CD8-positive, alpha-beta memory T cell (primary cell): ENCODE data around the gene KLHDC7B. TPM values are rescaled to one million over a fixed set of nuclear protein-coding genes. Genes with fewer than 3 reads are reported as not detected.
A peak's percentile ranks its signal among the peaks of the same experiment; 100 is the strongest.

Experiments used
- CTCF ChIA-PET: fragments of 350-600 bp; sonication (Branson Sonifier 250); formaldehyde crosslinking; loops from one replicate; lab custom pipeline; 2021; ENCODE audit warnings: antibody characterized with exemption; lab: Charles Lee
- POLR2A ChIA-PET: fragments of 350-600 bp; sonication (Branson Sonifier 250); formaldehyde crosslinking; loops from one replicate; lab custom pipeline; 2021; ENCODE audit warnings: antibody characterized with exemption; lab: Charles Lee
- DNase-seq, 5 donors: peaks; one replicate each; pipeline versions ENCODE4 v3.0.0 to v3.0.0-alpha.2; 2020 to 2022; ENCODE audit warnings: mixed read lengths in 1 of 5
- H3K27ac ChIP-seq: one replicate; pipeline ENCODE4 v1.7.0; 2013; ENCODE audit warnings: low read depth, mild to moderate bottlenecking, low read length, moderate library complexity
- H3K27me3 ChIP-seq: 2 replicates; pipeline ENCODE4 v1.7.0; 2013; ENCODE audit warnings: low read length, mild to moderate bottlenecking; ENCODE audit not compliant: insufficient read depth, poor library complexity, severe bottlenecking
- H3K36me3 ChIP-seq: 2 replicates; pipeline ENCODE4 v1.7.0; 2013; ENCODE audit warnings: mild to moderate bottlenecking, low read length, moderate library complexity; ENCODE audit not compliant: insufficient read depth
- H3K4me1 ChIP-seq: 2 replicates; pipeline ENCODE4 v1.7.0; 2013; ENCODE audit warnings: mild to moderate bottlenecking, low read length, moderate library complexity; ENCODE audit not compliant: insufficient read depth
- H3K4me3 ChIP-seq: 2 replicates; pipeline ENCODE4 v1.7.0; 2013; ENCODE audit warnings: mild to moderate bottlenecking, low read length
- H3K9me3 ChIP-seq: 2 replicates; pipeline ENCODE4 v1.7.0; 2013; ENCODE audit warnings: mild to moderate bottlenecking, low read length
- H3K27ac Mint-ChIP-seq, 8 donors: one replicate each; pipeline ENCODE4 v1.8.0; 2020 to 2021; ENCODE audit warnings: mixed read lengths in 8 of 8, mild to moderate bottlenecking in 6 of 8, inconsistent platforms in 3 of 8, moderate library complexity in 3 of 8
- H3K27me3 Mint-ChIP-seq, 2 donors: one replicate each; pipeline ENCODE4 v1.8.0; 2020 to 2021; ENCODE audit warnings: mixed read lengths in 2 of 2, mild to moderate bottlenecking in 1 of 2, moderate library complexity in 1 of 2
- H3K36me3 Mint-ChIP-seq, 3 donors: one replicate each; pipeline ENCODE4 v1.8.0; 2020 to 2021; ENCODE audit warnings: mixed read lengths in 3 of 3, inconsistent platforms in 1 of 3, mild to moderate bottlenecking in 1 of 3
- H3K4me1 Mint-ChIP-seq, 3 donors: one replicate each; pipeline ENCODE4 v1.8.0; 2020 to 2021; ENCODE audit warnings: mixed read lengths in 3 of 3, inconsistent platforms in 1 of 3, mild to moderate bottlenecking in 1 of 3
- H3K4me3 Mint-ChIP-seq, 7 donors: one replicate each; pipeline ENCODE4 v1.8.0; 2020 to 2021; ENCODE audit warnings: mixed read lengths in 7 of 7, mild to moderate bottlenecking in 6 of 7, moderate library complexity in 4 of 7, inconsistent platforms in 2 of 7
- H3K9me3 Mint-ChIP-seq, 5 donors: one replicate each; pipeline ENCODE4 v1.8.0; 2020 to 2022; ENCODE audit warnings: mixed read lengths in 5 of 5, mild to moderate bottlenecking in 3 of 5, moderate library complexity in 2 of 5, inconsistent platforms in 1 of 5
- polyA plus RNA-seq: library from polyadenylated mRNA; unstranded; fragments of 300-500 nt; fragmentation: Illumina TruSeq; gene quantifications from one replicate; pipeline ENCODE4 v1.2.3, GENCODE V29; 2021
- total RNA-seq, 2 experiments: library from RNA; stranded (reverse); gene quantifications; one replicate each; pipeline ENCODE4 v1.2.3, GENCODE V29; 2021

Gene KLHDC7B
- total and polyA plus RNA-seq, 3 experiments from 2014 or later: 5.1 to 8.1 (median 6.2) TPM

GRCh38 chr22:50546326-50547262 lies 895 bp downstream of the KLHDC7B start:
- Mint-ChIP-seq H3K36me3 (peaks cover 0 to 2% (median 0%) of the 10 kb centered on the region in 3 donors), H3K27me3 (no peaks in the 10 kb centered on the region), H3K4me1 (peaks cover 36 to 58% (median 43%) of the 10 kb centered on the region in 3 donors), H3K4me3 (peak overlapping the region in 5 of 7 donors; percentile 19 to 85 (median 51)), H3K9me3 (no peaks in the 10 kb centered on the region), H3K27ac (peak overlapping the region in 5 of 8 donors; percentile 10 to 99 (median 82))
- Histone ChIP-seq H3K9me3 (no peaks in the 10 kb centered on the region), H3K36me3 (no peaks in the 10 kb centered on the region), H3K27me3 (no peaks in the 10 kb centered on the region), H3K4me1 (peaks cover 53% of the 10 kb centered on the region), H3K4me3 (no peak overlapping the region), H3K27ac (no peak overlapping the region)
- ChIA-PET POLR2A (interaction anchor here (0.6 to 2.4 kb wide), 6 partner anchors 7 to 74 kb away, joined by 3 to 36 read pairs (median 15); partner anchors contain the start of genes LMF2, NCAPH2 and SCO2), CTCF (interaction anchor here (1.3 to 5.8 kb wide), 7 partner anchors 9 to 52 kb away, joined by 3 to 86 read pairs (median 11); partner anchors contain the start of genes SCO2, SYCE3 and TYMP)
- peak in 1 of 5 donors; percentile 45 for DNase-seq

DNA sequence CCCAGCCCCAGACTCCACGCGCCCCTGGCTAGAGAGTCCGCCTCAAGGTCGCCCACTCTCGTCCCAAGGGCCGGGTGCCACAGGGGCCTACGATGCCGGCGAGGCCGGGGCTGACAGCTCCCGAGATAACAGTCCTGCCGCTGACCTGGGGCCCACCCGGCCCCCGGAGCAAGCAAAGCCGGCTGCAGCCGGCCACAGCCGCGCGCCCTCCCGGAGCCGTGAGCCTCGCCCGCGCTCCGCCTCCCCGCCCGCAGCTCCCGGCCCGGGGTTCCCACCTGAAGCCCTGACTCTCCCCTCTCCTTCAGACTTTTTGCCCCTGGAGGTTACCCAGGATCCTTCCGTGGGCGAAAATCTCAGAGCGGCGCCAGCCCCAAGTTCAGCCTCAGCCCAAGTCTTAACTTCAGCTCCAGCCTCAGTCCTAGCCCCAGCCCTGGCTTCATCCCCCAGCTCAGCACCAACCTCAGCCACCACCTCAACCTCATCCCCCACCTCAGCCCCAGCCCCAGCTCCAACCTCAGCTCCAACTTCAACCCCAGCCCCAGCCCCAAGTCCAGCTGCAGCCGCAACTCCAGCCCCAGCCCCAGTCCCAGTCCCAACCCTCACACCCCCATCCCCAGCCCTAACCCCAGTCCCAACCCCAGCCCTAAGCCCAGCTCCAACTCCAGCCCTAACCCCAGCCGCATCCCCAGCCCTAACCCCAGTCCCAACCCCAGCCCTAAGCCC lies 1.7 kb downstream of the KLHDC7B start:
- H3K4me1 Mint-ChIP-seq: peaks cover 35 to 58% (median 41%) of the 10 kb centered on the region in 3 donors
- H3K4me3 Mint-ChIP-seq: peak overlapping the region in 5 of 7 donors; percentile 9 to 38 (median 29)
- POLR2A ChIA-PET: interaction anchor here (1.8 to 2.4 kb wide), 6 partner anchors 8 to 73 kb away, joined by 8 to 36 read pairs (median 15); partner anchors contain the start of genes CHKB, LMF2, NCAPH2 and SCO2

DNA sequence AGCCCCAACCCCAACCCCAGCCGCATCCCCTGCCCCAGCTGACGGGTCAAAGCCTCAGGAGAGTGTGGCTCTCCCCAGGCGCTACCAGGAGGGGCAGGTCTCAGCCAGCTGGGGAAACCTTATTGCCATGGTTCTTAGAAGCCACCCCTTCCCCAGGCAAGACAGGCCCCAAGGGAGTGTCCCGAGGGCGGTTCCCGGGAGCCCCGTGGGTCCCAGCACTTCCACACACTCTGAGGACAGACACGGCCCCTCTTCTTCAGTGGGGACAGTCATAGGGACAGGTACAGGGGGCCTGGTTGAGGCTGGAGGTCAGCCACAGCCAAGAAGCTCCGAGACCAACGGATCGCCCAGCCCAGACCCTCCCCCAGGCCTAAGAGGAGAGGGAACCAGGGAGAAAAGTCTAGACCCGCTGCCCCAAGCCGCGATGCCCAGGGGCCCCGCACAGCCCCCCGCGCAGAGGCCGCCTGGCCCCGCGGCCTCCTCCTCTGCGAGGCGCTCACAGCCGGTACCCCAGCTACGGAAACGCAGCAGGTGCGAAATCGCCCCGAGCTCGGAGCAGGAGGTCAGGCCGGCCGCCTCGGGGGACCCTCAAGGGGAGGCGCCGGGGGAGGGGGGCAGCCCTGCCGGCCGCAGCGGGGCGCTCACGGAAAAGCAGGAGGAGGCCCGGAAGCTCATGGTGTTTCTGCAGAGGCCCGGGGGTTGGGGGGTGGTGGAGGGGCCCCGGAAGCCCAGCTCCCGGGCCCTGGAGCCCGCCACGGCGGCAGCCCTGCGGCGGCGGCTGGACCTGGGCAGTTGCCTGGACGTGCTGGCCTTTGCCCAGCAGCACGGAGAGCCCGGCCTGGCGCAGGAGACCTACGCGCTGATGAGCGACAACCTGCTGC lies 2.6 kb downstream of the KLHDC7B start:
- ChIA-PET CTCF (interaction anchor here (0.6 to 5.8 kb wide), 15 partner anchors 11 to 78 kb away, joined by 3 to 86 read pairs (median 4); partner anchors contain the start of genes CPT1B, LMF2, NCAPH2 and SCO2), POLR2A (interaction anchor here (0.6 to 2.4 kb wide), 12 partner anchors 9 to 357 kb away, joined by 3 to 36 read pairs (median 8); partner anchors contain the start of genes CHKB, HDAC10, LMF2 and NCAPH2)
- Mint-ChIP-seq H3K9me3 (no peaks in the 10 kb centered on the region), H3K4me3 (peak overlapping the region; percentile 57 to 79 (median 67)), H3K4me1 (peaks cover 33 to 58% (median 38%) of the 10 kb centered on the region in 3 donors), H3K27me3 (no peaks in the 10 kb centered on the region), H3K27ac (peak overlapping the region; percentile 68 to 88 (median 82)), H3K36me3 (peaks cover 0 to 2% (median 0%) of the 10 kb centered on the region in 3 donors)
- H3K9me3 ChIP-seq: no peaks in the 10 kb centered on the region
- peak; percentile 51 to 80 (median 61) for DNase-seq
- no peaks in the 10 kb centered on the region for H3K36me3 ChIP-seq
- peak overlapping the region; percentile 54 for H3K27ac ChIP-seq
- H3K27me3 ChIP-seq: no peaks in the 10 kb centered on the region
- peak overlapping the region; percentile 60 for H3K4me3 ChIP-seq
- H3K4me1 ChIP-seq: peaks cover 53% of the 10 kb centered on the region

More for the DNA sequence above, 1.7 kb downstream of the KLHDC7B start:
- Histone ChIP-seq H3K4me3 (no peak overlapping the region), H3K4me1 (peaks cover 53% of the 10 kb centered on the region), H3K27me3 (no peaks in the 10 kb centered on the region), H3K9me3 (no peaks in the 10 kb centered on the region), H3K36me3 (no peaks in the 10 kb centered on the region), H3K27ac (no peak overlapping the region)
- H3K36me3 Mint-ChIP-seq: peaks cover 0 to 2% (median 0%) of the 10 kb centered on the region in 3 donors
- H3K9me3 Mint-ChIP-seq: no peaks in the 10 kb centered on the region
- H3K27ac Mint-ChIP-seq: peak overlapping the region in 5 of 8 donors; percentile 17 to 81 (median 57)
- CTCF ChIA-PET: interaction anchor here (0.6 to 5.8 kb wide), 12 partner anchors 10 to 77 kb away, joined by 3 to 86 read pairs (median 5); partner anchors contain the start of genes SCO2, SYCE3 and TYMP
- H3K27me3 Mint-ChIP-seq: no peaks in the 10 kb centered on the region
- peak in 1 of 5 donors; percentile 50 for DNase-seq

- no peaks in the 10 kb centered on the region for H3K27me3 ChIP-seq
- Mint-ChIP-seq H3K27ac (peak overlapping the region; percentile 23 to 86 (median 77)), H3K36me3 (peaks cover 0 to 2% (median 0%) of the 10 kb centered on the region in 3 donors), H3K9me3 (no peaks in the 10 kb centered on the region), H3K4me1 (peaks cover 33 to 55% (median 38%) of the 10 kb centered on the region in 3 donors), H3K27me3 (no peaks in the 10 kb centered on the region), H3K4me3 (peak overlapping the region; percentile 72 to 86 (median 79))
- H3K27ac ChIP-seq: peak overlapping the region; percentile 54
- ChIA-PET POLR2A (interaction anchor here (0.8 to 2.4 kb wide), 12 partner anchors 10 to 358 kb away, joined by 3 to 36 read pairs (median 8); partner anchors contain the start of genes CHKB, HDAC10, LMF2 and NCAPH2), CTCF (interaction anchor here (0.9 to 5.8 kb wide), 11 partner anchors 11 to 72 kb away, joined by 3 to 86 read pairs (median 8); partner anchors contain the start of genes LMF2, NCAPH2, SCO2 and SYCE3)
- no peaks in the 10 kb centered on the region for H3K36me3 ChIP-seq
- H3K4me3 ChIP-seq: peak overlapping the region; percentile 60
- H3K4me1 ChIP-seq: peaks cover 48% of the 10 kb centered on the region
- no peaks in the 10 kb centered on the region for H3K9me3 ChIP-seq
- DNase-seq: peak in 1 of 5 donors; percentile 45
These were observed 3.5 kb downstream of the KLHDC7B start for GRCh38 chr22:50548921-50549790.

DNA sequence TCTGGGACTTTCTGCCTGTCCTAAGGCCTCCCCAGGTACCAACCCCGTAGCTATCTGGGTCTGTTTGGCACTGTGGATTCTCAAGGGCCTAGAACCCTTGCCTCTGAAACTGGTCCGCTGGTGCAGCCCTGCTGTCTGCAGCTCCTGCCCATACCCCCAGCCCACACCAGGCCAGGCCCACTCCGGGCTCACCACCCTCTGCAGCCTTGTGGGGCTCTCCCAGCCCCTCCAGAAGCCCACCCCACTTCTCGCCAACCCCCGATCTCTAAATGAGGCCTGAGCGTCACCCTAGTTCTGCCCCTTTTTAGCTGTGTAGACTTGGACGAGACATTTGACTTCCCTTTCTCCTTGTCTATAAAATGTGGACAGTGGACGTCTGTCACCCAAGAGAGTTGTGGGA lies 4.7 kb downstream of the KLHDC7B start:
- Mint-ChIP-seq H3K27ac (peak overlapping the region in 7 of 8 donors; percentile 39 to 86 (median 72)), H3K27me3 (no peaks in the 10 kb centered on the region), H3K4me1 (peaks cover 22 to 43% (median 26%) of the 10 kb centered on the region in 3 donors), H3K36me3 (peaks cover 0 to 2% (median 0%) of the 10 kb centered on the region in 3 donors), H3K9me3 (no peaks in the 10 kb centered on the region), H3K4me3 (peak overlapping the region; percentile 72 to 84 (median 77))
- H3K4me1 ChIP-seq: peaks cover 36% of the 10 kb centered on the region
- no peaks in the 10 kb centered on the region for H3K27me3 ChIP-seq
- H3K27ac ChIP-seq: no peak overlapping the region
- H3K4me3 ChIP-seq: no peak overlapping the region
- ChIA-PET POLR2A (interaction anchor here (1.4 to 2.0 kb wide), 2 partner anchors 11 to 25 kb away, joined by 4 to 6 read pairs; partner anchors contain the start of gene SCO2), CTCF (interaction anchor here (1.5 to 4.6 kb wide), 4 partner anchors 13 to 70 kb away, joined by 7 to 47 read pairs (median 20); partner anchors contain the start of genes SCO2 and SYCE3)
- H3K36me3 ChIP-seq: no peaks in the 10 kb centered on the region
- no peaks in the 10 kb centered on the region for H3K9me3 ChIP-seq
- DNase-seq: peak in 1 of 5 donors; percentile 31
